HT1080 (cell line): ENCODE results near the gene YEATS4. TPM values are rescaled to one million over a fixed set of nuclear protein-coding genes. Genes with fewer than 3 reads are reported as not detected.
"Not testable (repeated sequence)": the region's sequence is repeated elsewhere in the genome, so short reads cannot be mapped to it uniquely, and the experiment has no call there.

Experiments
- DNase-seq: peaks from one replicate; pipeline ENCODE4 v3.0.0-alpha.2; 2015; ENCODE audit warnings: low read depth
- polyA plus RNA-seq, 2 experiments: library from polyadenylated mRNA; depleted of rRNA; stranded (reverse); fragments of >200 nt; gene quantifications; 2 replicates each; pipeline ENCODE4 v1.2.3, GENCODE V29; 2015
- total RNA-seq: library from RNA; depleted of rRNA; stranded (reverse); fragments of >200 nt; shearing (Covaris generic); gene quantifications from 2 replicates; pipeline ENCODE4 v1.2.3, GENCODE V29; 2014; rRNA removed

YEATS4 gene
- total RNA-seq: 47.5 and 70.0 TPM in 2 replicates
- polyA plus RNA-seq (2015; cell fraction: cytosol; rRNA removed): 41.0 and 69.8 TPM in 2 replicates
- polyA plus RNA-seq (2015; cell fraction: nucleus; rRNA removed): 31.8 and 33.5 TPM in 2 replicates

DNA sequence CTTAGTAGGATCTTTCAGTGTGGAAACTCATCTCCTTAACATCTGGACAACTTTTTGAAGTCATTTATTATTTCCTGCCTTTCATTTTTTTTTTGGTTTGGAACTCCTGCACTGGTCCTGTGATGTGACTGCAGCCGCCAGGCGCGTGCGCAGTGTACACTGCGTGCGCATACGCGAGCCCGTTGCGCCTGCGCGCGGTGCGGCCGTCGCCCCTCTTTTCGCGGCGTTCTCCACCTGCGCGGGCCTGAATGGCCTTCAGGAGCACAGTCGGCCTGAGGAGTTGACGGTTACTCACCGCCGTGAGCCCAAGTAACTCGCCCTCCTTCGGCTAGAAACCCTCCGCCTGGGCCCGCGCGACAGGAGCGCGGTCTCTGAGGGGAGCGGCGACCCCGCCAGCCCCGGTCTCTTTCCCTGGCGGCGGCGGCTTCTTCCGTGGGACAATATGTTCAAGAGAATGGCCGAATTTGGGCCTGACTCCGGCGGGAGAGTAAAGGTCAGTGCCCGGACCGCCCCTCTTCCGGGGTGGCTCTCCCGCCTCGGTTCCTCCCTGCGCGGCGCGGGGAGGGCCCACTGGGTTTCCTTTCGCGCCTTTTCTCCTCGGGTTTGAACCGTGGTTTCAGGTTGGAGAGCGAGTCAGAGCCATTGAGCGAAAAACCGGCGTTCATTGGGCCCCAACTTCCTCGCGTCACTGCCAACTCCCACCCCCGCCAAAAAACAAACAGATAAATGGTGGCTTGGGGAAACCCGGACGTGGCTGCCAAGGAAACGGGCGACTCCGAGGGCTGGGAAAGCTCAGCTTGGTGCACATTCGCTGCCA, at the start of gene YEATS4:
Gene YEATS4, plus strand, starts transcription at position 213 of the 817 bp plus-strand sequence. Its CDS starts 230 bp downstream, at position 443.
- peak; percentile 90 for DNase-seq

DNA sequence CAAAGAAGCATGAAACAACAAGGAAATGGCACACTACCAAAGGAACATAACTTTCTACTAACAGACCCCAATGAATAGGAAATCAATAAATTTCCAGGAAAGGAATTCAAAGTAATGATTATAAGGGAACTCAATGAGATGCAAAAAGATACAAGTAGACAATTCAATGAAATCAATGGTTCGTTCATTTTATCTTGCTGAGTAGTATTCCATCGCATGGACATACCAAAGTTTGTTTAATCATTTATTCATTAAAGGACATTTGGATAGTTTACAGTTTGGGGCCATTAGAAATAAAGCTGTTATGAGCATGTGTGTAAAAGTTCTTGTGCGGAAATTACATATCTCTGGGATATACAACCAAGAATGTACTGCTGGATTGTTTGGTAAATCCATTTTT, 46.3 kb upstream of the YEATS4 start:
- DNase-seq: no peak

DNA sequence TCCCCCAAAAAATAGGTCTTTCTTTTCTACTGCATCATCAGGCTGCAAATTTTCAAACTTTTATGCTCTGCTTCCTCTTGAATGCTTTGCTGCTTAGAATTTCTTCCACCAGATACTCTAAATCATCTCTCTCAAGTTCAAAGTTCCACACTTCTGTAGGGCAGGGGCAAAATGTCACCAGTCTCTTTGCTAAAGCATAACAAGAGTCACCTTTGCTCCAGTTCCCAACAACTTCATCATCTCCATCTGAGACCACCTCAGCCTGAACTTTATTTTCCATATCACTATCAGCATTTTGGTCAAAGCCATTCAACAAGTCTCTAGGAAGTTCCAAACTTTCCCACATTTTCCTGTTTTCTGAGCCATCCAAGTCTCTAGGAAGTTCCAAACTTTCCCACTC, 42.8 kb upstream of the YEATS4 start:
- DNase-seq: not testable (repeated sequence)

DNA sequence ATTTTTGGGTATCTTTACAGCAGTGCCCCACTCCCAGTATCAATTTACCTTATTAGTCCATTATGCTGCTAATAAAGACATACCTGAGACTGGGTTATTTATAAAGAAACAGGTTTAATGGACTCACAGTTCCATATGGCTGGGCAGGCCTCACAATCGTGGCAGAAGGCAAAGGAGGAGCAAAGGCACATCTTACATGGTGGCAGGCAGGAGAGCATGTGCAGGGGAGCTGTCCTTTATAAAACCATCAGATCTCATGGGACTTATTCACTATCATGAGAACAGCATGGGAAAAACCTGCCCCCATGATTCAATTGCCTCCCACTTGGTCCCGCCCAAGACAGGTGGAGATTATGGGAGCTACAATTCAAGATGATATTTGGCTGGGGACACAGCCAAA, 42.3 kb upstream of the YEATS4 start:
- DNase-seq: not testable (repeated sequence)

DNA sequence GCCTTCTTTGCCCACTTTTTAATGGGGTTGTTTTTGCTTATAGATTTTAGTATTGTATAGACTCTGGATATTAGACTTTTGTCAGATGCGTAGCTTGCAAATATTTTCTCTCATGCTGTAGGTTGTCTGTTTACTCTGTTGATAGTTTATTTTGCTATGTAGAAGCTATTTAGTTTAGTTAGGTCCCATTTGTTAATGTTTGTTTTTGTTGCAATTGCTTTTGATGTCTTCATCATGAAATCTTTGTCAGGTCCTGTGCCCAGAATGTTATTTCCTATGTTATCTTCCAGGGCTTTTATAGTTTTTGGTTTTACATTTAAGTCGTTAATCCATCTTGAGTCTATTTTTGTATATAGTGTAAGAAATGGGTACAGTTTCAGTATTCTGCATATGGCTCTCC, 41.3 kb upstream of the YEATS4 start:
- DNase-seq: no peak

DNA sequence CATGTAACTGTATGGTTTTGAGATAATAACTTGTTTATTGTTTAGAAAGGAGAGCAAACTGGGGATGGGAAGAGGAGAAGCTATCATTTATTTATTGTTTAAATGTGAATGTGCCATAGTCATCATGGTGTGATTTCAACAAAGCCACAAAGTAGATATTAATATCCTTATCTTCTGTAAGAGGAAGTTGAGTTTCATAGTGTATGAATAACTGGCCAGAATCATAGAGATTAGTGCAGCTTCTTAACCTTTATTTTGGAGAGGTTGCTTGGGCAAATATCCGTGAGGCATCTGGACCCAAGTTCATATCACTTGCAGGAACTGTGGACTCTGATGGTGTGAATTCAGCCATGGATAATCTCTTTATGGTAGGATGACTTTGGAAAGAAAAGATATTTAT, 38.2 kb upstream of the YEATS4 start:
- DNase-seq: no peak

DNA sequence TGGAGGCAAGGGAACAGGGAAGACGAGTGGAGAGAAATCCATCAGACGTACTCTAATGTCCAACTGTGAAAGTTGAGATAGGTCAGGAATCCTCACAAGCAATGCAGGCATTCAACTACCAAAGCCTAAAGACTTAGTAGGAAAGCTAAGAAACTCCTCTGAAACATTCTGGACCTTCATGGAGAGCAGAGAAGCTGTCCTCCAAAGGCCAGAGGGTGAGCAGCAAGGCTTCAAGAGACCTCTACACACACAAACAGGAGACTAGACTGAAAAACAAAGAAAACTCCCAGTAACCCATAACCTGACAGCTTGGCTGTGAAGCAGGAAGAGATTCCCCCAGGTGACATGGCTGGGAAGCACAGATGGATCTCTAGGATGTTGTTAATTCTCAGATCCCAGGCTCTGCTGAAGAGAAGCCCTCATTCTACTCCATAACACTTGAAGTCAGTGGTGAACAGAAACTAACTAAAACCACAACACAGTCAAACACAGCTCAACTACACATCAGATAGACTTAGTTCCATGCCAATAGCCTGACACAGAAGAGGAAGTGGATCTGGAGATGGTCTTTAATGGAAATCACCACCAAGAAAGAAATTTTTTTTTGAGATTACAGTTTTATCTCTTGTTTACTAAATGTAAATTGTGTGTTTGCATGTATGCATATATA, 34.6 kb upstream of the YEATS4 start:
- DNase-seq: no peak

DNA sequence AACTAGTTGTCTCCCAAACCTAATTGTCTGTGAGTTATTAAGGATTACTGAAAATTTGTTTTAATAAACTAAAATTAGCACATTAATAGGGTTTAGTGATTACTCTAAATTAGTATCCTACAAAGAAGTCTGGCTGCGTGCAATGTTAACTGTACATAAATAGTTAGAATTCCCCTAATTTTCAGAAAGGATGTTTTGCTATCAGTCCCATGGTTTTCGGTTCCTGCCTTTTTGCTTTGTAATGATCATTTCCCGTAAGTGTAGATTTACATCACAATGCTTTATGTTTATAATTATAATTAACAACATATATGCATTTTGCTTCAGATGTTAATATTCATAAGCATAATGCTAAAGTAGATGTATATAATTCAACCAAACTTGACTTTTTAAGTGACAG, 31.1 kb upstream of the YEATS4 start:
- DNase-seq: no peak

DNA sequence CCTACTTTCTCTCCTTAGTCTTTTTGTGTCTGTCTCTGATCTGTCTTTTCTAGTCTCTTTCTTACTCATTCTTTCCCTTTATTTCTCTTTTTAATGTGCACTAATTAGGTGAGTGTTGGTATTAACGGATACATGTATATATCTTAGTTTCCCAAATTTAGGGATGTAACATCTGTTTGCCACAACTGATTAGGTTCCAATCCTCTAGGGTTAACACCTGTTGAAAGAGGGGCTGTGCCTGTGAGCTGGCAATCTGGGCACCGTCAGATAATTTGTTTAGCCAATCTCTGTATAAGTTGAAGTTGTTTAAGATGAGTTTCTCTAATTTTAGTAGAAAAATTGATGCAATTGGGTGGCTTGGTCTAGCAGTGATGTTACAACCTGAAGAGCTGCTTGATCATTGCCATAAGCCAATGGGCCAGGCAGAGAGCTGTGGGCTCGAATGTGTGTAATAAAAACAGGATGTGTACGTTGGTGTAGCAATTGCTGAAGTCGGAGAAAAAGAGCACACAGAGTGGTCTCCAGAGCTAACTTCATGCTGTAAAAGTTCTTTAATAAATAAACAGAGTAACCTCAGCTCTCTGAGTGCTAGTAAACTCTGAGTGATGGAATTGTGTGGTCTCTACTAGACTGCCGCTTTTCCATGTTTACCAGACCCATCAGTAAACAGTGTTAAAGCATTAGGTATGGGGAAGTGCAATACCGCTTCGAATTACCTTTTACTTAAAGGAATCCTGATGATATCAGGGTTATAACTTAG, 29.7 kb upstream of the YEATS4 start:
- no peak for DNase-seq

DNA sequence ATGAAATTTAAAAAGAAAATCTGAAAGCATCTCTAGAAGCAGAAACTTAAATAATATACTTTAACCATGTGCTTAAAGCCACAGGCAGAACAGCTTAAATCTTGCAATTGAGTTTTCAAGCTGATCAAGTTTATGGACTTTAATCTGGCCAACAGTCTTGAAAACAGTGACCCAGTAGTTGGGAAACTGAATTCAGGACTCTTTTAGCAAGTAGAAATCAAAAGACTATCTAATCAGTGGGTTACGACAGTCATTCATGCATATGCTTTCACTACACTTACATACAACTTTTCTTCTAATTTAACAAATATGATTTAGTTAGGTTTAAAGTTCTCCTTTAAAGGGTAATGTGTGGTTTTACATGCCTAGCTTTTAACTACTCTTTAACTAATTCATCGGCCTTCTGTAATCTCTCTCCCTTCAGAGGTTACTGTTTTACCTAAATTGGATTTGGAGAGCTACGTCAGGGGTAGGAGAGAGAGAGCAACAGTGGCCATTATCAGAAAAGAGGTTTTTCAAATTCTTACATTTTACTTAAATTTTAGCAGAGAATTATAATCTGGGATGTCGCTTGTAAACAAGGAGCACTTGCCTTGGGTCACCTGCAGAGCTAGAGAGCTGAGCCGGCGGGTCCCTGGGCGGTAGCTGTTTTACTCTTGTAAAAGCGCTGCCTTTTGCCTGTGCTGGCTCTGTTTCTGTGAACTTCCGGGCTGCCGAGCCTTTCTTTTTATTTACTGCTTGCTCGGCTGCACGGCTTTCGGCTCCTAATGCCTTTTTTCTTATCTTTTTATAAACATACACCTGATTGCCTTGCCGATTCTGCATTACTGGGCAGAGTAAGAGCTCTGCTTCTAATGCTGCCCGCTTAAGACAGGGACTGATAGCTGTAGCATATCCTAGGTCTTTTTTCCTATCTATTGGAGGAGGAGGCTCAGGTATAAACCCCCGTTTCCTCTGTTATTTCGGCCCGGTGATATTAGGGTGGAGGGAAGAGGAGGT, 28.8 kb upstream of the YEATS4 start:
- no peak for DNase-seq

DNA sequence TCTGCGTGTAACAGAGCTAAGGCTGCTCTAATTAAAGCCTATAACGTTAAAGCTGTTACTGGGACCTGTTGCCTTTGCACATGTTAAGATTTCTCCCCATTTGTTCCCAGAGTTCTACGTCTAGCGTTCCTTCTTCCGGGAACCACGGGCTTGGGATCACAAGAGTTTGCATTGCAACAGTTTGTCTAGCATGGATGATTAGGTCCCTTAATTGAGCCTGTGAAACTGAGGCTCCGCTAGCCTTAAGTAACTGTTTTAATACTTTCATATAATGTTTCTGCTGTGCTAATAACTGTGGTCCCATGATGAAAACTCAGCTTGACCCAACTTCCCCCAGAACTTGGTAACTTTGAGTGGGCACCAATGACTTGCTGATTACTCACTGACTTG, 28.0 kb upstream of the YEATS4 start:
- no peak for DNase-seq

DNA sequence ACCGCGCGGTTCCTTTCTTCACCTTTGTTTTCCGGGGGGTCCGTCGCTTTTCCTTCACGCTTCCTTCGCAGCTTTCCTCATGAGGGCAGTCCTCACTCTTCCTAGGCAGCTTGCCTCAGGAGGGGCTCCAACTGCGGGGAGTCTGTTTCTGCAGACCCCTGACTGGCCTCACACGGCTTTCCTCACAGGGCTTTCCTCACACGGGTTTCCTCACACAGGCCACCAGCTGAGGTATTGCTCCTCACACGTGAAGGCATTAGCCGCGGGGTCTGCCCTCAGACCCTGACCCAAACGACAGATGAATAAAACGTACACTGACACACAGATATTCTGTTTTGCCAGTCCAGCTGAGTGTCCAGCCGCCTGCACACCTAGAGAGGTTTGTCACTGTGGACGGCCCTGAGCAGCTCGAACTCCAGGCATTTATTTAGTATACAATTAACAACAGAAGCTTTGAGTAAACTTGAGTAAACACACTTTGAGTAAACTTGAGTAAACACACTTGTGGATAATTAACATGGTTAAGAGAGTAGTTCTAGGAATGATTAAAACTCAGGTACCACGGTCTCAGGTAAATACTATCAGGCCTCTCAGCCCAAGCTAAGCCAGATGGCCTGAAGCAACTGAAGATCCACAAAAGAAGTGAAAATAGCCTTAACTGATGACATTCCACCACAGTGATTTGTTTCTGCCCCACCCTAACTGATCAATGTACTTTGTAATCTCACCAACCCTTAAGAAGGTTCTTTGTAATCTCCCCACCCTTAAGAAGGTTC, 27.4 kb upstream of the YEATS4 start:
- no peak for DNase-seq

DNA sequence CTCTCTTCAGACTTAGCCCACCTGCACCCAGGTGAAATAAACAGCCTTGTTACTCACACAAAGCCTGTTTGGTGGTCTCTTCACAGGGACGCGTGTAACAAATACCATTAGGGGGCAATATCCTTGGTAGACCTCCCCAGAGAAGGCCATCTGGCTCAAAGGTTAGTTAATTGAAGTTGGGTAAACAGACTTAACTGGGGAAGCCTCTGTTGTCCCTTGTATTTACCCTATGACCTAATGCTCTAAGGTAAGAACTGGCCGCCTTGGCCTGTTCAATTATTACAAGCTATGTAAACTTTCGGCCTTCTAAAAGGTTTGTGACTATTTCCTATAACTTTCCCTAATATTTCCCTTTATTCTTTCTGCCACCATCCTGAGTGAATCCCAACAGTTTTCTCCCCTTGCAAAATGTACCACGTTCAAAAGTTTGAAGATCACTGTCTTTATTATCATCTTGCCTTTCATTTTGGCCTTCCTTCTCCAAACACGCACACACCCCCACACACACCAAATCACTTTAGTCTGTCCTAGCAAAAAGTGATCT, 26.7 kb upstream of the YEATS4 start:
- DNase-seq: no peak

DNA sequence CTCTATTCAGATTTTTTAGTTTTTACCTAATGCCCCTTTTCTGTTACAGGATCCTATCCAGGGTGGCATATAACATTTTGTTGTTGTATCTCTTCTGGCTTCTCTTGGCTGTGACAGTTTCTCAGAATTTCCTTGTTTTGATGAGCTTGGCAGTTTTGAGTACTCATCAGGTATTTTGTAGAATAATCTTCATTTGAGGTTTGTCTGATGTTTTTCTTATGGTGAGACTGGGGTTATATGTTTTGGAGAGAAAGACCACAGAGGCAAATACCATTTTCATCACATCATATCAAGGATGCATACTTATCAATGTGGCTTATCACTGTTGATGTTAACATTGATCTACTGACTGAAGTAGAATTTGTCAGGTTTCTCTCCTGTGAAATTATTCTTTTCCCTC, 25.4 kb upstream of the YEATS4 start:
- no peak for DNase-seq

DNA sequence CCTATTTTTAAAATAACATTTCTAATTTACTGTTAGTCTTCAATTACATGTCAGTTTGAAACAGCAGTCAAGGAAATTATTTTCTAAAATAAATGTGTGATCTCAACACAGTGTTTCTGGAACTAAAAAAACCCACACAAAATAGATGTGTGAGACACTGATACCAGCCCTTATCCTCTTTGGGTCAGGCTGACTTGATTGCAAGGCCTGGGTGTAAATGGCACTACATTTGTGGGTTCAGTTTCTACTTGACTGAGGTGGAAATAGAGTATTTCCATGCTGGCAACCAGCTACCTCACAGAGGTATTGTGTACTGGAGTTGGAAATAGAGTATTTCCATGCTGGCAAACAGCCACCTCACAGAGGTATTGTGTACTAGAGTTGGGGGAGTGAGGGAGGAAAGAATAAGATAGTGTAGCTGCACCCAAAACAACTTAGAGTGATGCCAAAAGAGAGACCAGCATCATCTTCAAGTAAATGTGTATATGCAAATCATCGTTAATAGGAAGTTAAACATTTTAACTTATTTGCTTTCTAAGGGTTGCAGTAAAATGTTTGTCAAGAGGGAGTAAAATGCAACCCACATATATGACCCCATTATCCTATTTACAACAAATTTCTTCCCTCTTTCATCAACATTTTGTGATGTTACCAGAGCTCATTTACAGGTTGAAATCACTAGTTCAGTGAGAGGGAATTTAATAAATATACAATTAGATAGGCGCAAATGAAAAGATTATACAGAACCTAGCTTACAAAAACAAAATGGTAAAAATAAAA, 22.0 kb upstream of the YEATS4 start:
- no peak for DNase-seq

DNA sequence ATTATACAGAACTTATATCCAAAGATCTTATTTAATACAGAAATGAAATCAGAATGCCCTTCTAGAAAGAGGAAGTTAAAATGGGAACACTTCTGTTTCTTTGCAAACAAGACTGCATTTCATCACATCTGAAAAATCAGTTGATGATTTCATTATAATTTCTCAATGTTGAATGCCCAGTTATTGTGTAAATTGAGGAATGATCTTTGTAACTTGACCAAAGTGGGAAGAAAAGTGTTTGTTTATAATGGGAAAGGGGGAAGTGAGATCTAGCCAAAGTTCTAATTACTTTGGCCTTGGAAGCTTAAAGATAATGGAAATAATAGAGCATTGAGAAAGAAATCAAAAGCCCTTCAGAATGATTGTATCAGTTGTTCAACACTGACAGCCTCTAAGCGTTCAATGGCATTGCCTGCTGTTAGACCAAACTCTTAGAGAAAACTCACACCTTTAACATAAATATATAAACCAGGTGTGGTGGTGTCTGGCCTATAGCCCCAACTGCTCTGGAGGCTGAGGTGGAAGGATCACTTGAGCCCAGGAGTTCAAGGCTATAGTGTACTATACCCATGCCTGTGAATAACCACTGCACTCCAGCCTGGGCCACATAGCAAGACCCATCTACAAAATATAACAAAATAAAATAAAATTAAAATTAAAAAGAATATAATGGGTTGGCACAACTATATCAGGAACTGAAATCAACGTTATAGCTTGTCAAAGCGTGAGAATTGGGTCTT, 21.3 kb upstream of the YEATS4 start:
- DNase-seq: no peak

DNA sequence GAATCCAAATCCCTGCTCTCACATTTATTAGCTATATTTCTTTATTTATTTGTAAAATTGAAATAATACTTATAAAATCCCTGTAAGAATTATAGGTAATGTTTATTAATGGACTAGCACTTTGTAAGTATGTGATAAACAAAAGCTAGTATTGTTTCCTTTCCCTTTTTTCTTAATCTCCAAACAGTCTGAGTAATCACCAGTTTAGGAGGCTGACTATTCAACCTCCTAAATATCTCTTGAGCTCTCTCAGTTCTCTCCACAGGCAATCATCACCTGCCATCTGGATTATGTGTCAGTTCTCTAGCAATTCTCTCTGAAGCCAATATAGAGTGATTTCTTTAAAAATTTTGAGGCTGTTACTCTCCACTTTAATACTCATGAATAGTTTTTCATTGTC, 20.6 kb upstream of the YEATS4 start:
- DNase-seq: no peak

DNA sequence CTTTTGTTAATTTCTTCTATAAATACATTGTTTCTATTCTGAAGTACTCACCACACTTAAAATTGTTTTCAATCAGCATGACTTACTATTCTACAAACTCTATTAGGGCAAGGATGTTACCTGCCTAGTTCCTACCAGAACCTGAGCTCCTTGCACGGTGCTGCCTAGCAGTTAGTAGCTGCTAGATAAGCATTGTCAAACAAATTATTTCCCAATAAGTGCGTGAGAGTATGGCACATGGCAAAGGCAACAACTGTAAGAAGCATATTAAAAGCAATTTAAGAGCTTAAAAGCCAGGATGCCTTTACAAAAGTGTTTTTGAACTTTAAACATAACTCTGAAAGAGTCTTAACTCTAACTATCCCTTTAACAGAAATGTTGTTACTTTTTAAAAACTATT, 19.5 kb upstream of the YEATS4 start:
- DNase-seq: no peak
